H54 (cell line): ENCODE data around the gene GCK.
"Not testable (repeated sequence)": the region's sequence is repeated elsewhere in the genome, so short reads cannot be mapped to it uniquely, and the experiment has no call there.

ENCODE experiments used
- DNase-seq: peaks from one replicate; pipeline ENCODE4 v3.0.0; 2011; ENCODE audit warnings: low spot score, mixed read lengths; ENCODE audit not compliant: insufficient read length
- FAIRE-seq: peaks from 3 replicates; lab custom pipeline; 2011; peaks lifted over from hg19 to GRCh38; lab: Jason Lieb, UNC
- POLR2A ChIP-seq: IDR thresholded peaks from 2 replicates; pipeline ENCODE4 v1.6.1; 2011; ENCODE audit warnings: low read depth, mild to moderate bottlenecking, low read length

GCK gene

GRCh38 chr7:44187636-44188416 lies 1.4 kb downstream of the GCK start:
- DNase-seq (no peak), FAIRE-seq (no peak)
- TF ChIP-seq POLR2A = no peak

GRCh38 chr7:44186736-44187135 lies 2.5 kb downstream of the GCK start:
- DNase-seq (no peak), FAIRE-seq (no peak)
- no peak for TF ChIP-seq POLR2A

GRCh38 chr7:44185729-44186128 lies 3.5 kb downstream of the GCK start:
- DNase-seq = no peak
- FAIRE-seq = no peak
- no peak for TF ChIP-seq POLR2A

- FAIRE-seq (no peak), DNase-seq (no peak)
- TF ChIP-seq POLR2A = no peak
Measured at GRCh38 chr7:44184873-44185446, 4.3 kb downstream of the GCK start.

- DNase-seq (peak; percentile 94), FAIRE-seq (peak; percentile 80)
- TF ChIP-seq POLR2A = no peak
Measured at GRCh38 chr7:44184206-44184872, 4.9 kb downstream of the GCK start.

- FAIRE-seq (no peak), DNase-seq (no peak)
- TF ChIP-seq POLR2A = no peak
Measured at GRCh38 chr7:44183386-44183785, 5.9 kb downstream of the GCK start.

- no peak for TF ChIP-seq POLR2A
- DNase-seq = no peak
- no peak for FAIRE-seq
Measured at GRCh38 chr7:44182827-44183226, 6.4 kb downstream of the GCK start.

- TF ChIP-seq POLR2A = no peak
- no peak for DNase-seq
- no peak for FAIRE-seq
Measured at GRCh38 chr7:44180631-44181030, 8.6 kb downstream of the GCK start.

- DNase-seq (peak; percentile 82), FAIRE-seq (peak; percentile 41)
- TF ChIP-seq POLR2A = no peak
Measured at GRCh38 chr7:44177570-44178131, 11.6 kb downstream of the GCK start.

GRCh38 chr7:44176486-44176885 lies 12.8 kb downstream of the GCK start:
- FAIRE-seq (no peak), DNase-seq (no peak)
- no peak for TF ChIP-seq POLR2A

- no peak for TF ChIP-seq POLR2A
- DNase-seq (no peak), FAIRE-seq (no peak)
Measured at GRCh38 chr7:44175730-44176129, 13.5 kb downstream of the GCK start.

GRCh38 chr7:44174694-44174948 lies 14.6 kb downstream of the GCK start:
- FAIRE-seq, DNase-seq: not testable (repeated sequence)

- TF ChIP-seq POLR2A = no peak
- FAIRE-seq (no peak), DNase-seq (no peak)
Measured at GRCh38 chr7:44173911-44174693, 15.1 kb downstream of the GCK start.
